ENCODE data around the gene AGMO. TPM values are rescaled to one million over a fixed set of nuclear protein-coding genes. Genes with fewer than 3 reads are reported as not detected.

The AGMO gene
- polyA plus RNA-seq, 1 donor from 2014 or later = not detected

DNA sequence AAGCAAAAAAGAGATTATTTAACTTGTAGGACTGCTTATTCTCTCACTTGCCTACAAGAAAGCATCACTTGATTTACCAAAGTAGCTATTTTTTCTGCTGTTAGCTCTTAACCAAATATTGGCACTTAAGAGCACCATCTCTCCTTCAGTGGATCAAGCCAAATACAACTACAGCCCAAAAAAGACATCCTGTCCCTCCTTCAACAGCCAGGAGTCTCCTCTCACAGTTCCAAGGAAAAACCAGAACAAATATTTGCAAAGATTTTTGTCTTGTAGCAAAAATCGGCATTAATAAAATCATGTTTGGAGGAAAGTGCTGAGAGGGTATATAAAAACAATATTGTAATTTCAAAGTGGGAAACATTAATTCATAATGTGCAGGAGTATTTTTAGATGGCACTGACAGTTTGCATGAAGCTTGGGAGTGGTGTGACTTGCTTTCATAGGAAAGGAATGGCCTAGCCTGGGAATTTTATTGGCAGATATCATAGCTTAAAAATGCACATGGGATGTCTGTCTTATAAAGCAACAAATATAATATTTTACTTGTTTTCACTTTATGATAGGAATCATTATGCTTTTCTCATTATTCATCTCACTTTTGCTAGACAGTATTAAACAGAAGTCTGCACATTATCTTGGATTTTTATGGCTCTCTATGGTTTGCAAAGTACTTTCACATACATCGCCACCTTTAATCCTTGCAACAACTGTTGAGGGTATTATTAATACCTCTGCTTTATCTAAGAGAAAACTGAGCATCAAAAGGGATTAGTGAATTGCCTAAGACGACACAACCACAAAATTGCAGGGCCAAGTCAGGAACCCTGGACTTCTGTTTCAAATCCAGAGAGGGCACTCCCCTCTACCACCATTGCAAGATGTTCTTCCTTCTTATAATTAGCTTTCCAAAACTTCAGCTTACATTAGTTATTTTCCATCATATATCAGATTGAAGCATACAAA is 103.5 kb downstream of the AGMO start:
- H3K36me3 ChIP-seq (ENCODE audit: insufficient read depth, low read length) = no peaks in the 10 kb centered on the region
- H2AFZ ChIP-seq (ENCODE audit: low read depth, low read length) = no peak overlapping the region
- H3K79me2 ChIP-seq (replicated peaks; ENCODE audit: insufficient read depth, low read length) = no peaks in the 10 kb centered on the region
- TF ChIP-seq MXI1 (conservative IDR thresholded peaks at IDR 0.05; ENCODE audit: poor library complexity, severe bottlenecking) (no peak), TAF1 (IDR thresholded peaks at IDR 0.05; ENCODE audit: low read depth) (no peak), SMC3 (conservative IDR thresholded peaks at IDR 0.05; ENCODE audit: poor library complexity) (no peak), EP300 (conservative IDR thresholded peaks at IDR 0.05; ENCODE audit: poor library complexity, severe bottlenecking) (no peak), POLR2AphosphoS5 (IDR thresholded peaks at IDR 0.05) (no peak), RAD21 (conservative IDR thresholded peaks at IDR 0.05) (no peak), EZH2 (IDR thresholded peaks at IDR 0.05; ENCODE audit: borderline replicate concordance, insufficient read depth, low read length, poor library complexity, severe bottlenecking) (no peak)
- TF ChIP-seq, protein P1, sequence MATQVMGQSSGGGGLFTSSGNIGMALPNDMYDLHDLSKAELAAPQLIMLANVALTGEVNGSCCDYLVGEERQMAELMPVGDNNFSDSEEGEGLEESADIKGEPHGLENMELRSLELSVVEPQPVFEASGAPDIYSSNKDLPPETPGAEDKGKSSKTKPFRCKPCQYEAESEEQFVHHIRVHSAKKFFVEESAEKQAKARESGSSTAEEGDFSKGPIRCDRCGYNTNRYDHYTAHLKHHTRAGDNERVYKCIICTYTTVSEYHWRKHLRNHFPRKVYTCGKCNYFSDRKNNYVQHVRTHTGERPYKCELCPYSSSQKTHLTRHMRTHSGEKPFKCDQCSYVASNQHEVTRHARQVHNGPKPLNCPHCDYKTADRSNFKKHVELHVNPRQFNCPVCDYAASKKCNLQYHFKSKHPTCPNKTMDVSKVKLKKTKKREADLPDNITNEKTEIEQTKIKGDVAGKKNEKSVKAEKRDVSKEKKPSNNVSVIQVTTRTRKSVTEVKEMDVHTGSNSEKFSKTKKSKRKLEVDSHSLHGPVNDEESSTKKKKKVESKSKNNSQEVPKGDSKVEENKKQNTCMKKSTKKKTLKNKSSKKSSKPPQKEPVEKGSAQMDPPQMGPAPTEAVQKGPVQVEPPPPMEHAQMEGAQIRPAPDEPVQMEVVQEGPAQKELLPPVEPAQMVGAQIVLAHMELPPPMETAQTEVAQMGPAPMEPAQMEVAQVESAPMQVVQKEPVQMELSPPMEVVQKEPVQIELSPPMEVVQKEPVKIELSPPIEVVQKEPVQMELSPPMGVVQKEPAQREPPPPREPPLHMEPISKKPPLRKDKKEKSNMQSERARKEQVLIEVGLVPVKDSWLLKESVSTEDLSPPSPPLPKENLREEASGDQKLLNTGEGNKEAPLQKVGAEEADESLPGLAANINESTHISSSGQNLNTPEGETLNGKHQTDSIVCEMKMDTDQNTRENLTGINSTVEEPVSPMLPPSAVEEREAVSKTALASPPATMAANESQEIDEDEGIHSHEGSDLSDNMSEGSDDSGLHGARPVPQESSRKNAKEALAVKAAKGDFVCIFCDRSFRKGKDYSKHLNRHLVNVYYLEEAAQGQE (IDR thresholded peaks at IDR 0.05; ENCODE audit: borderline replicate concordance) = no peak
- TF ChIP-seq, protein P2, sequence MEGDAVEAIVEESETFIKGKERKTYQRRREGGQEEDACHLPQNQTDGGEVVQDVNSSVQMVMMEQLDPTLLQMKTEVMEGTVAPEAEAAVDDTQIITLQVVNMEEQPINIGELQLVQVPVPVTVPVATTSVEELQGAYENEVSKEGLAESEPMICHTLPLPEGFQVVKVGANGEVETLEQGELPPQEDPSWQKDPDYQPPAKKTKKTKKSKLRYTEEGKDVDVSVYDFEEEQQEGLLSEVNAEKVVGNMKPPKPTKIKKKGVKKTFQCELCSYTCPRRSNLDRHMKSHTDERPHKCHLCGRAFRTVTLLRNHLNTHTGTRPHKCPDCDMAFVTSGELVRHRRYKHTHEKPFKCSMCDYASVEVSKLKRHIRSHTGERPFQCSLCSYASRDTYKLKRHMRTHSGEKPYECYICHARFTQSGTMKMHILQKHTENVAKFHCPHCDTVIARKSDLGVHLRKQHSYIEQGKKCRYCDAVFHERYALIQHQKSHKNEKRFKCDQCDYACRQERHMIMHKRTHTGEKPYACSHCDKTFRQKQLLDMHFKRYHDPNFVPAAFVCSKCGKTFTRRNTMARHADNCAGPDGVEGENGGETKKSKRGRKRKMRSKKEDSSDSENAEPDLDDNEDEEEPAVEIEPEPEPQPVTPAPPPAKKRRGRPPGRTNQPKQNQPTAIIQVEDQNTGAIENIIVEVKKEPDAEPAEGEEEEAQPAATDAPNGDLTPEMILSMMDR (IDR thresholded peaks at IDR 0.05; ENCODE audit: poor library complexity, severe bottlenecking) = no peak
- no peaks in the 10 kb centered on the region for H3K27me3 ChIP-seq (ENCODE audit: insufficient read depth, low read depth, low read length)
- H3K9me3 ChIP-seq (ENCODE audit: low read length) = no peaks in the 10 kb centered on the region
- no peak overlapping the region for H3K4me3 ChIP-seq (ENCODE audit: low read length)
- no peaks in the 10 kb centered on the region for H4K20me1 ChIP-seq (ENCODE audit: insufficient read depth)
- H3K9ac ChIP-seq (ENCODE audit: low read length) = no peak overlapping the region
- H3F3A ChIP-seq (ENCODE audit: insufficient read depth, low read length, poor library complexity, severe bottlenecking) = no peaks in the 10 kb centered on the region
- H3K4me2 ChIP-seq (ENCODE audit: low read length) = no peak overlapping the region
- no peaks in the 10 kb centered on the region for H3K9me2 ChIP-seq (ENCODE audit: insufficient read depth, low read length)
- no peak overlapping the region for H3K27ac ChIP-seq (ENCODE audit: low read length)

DNA sequence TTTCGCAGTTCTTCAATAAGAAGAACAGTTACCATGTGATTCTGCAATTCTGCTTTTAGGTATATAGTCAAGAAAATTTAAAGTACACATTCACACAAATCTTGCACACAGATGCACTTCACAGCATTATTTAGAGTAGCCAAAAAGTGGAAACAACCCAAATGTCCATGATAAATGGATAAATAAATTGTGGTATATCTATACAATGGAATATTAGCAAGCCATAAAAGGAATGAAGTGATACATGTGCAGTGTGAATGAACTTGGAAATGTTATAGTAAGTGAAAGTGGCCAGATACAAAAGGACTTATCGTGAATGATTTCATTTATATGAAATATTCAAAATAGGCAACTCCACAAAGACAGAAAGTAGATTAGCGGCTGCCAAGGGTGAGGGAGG is 109.1 kb downstream of the AGMO start:
- no peaks in the 10 kb centered on the region for H3F3A ChIP-seq (ENCODE audit: insufficient read depth, low read length, poor library complexity, severe bottlenecking)

More for the DNA sequence above, 109.1 kb downstream of the AGMO start:
- no peaks in the 10 kb centered on the region for H3K27me3 ChIP-seq (ENCODE audit: insufficient read depth, low read depth, low read length)
- no peaks in the 10 kb centered on the region for H3K36me3 ChIP-seq (ENCODE audit: insufficient read depth, low read length)
- H3K9me3 ChIP-seq (ENCODE audit: low read length) = no peaks in the 10 kb centered on the region
- no peak overlapping the region for H3K27ac ChIP-seq (ENCODE audit: low read length)
- H3K4me2 ChIP-seq (ENCODE audit: low read length) = no peak overlapping the region
- H2AFZ ChIP-seq (ENCODE audit: low read depth, low read length) = no peak overlapping the region
- no peaks in the 10 kb centered on the region for H4K20me1 ChIP-seq (ENCODE audit: insufficient read depth)
- no peaks in the 10 kb centered on the region for H3K9me2 ChIP-seq (ENCODE audit: insufficient read depth, low read length)
- no peak overlapping the region for H3K4me3 ChIP-seq (ENCODE audit: low read length)
- H3K9ac ChIP-seq (ENCODE audit: low read length) = no peak overlapping the region
- TF ChIP-seq RAD21 (conservative IDR thresholded peaks at IDR 0.05) = no peak
- no peak for TF ChIP-seq SMC3 (conservative IDR thresholded peaks at IDR 0.05; ENCODE audit: poor library complexity)
- no peak for TF ChIP-seq EP300 (conservative IDR thresholded peaks at IDR 0.05; ENCODE audit: poor library complexity, severe bottlenecking)
- TF ChIP-seq EZH2 (IDR thresholded peaks at IDR 0.05; ENCODE audit: borderline replicate concordance, insufficient read depth, low read length, poor library complexity, severe bottlenecking) = no peak
- TF ChIP-seq, protein P2 (IDR thresholded peaks at IDR 0.05; ENCODE audit: poor library complexity, severe bottlenecking) = no peak
- TF ChIP-seq, protein P1 (IDR thresholded peaks at IDR 0.05; ENCODE audit: borderline replicate concordance) = no peak
- TF ChIP-seq POLR2AphosphoS5 (IDR thresholded peaks at IDR 0.05) = no peak
- TF ChIP-seq MXI1 (conservative IDR thresholded peaks at IDR 0.05; ENCODE audit: poor library complexity, severe bottlenecking) = no peak
- TF ChIP-seq TAF1 (IDR thresholded peaks at IDR 0.05; ENCODE audit: low read depth) = no peak
- H3K79me2 ChIP-seq (replicated peaks; ENCODE audit: insufficient read depth, low read length) = no peaks in the 10 kb centered on the region

Measured in neural cell (in vitro differentiated cells).